ENCODE measurements around the gene FAM117A.

DNA sequence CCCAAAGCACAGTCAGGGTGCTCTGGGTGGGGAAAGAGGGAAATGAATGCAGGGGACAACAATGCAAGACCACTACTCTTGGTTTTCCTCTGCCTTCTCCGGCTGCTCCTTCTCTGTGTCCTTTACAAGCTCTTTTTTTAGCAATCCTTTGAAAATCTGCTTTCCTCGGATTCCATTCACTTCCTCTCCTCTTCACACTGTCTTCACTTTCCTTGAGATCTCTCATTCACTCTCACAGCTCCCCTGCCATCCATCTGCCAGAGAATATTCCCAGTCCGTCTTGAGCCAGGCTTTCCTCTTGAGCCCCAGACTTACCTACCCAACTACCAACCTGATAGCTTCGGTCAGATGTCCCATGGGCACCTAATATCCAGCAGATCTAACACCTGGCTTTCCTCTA lies 75.1 kb downstream of the FAM117A start:
- TF ChIP-seq POLR2A (IDR thresholded peaks at IDR 0.05; ENCODE audit: control extremely low read depth in 1 of 2, low read depth in 2 of 2, low read length in 2 of 2) (no peak), ZNF274 (IDR thresholded peaks at IDR 0.05; ENCODE audit: borderline replicate concordance, extremely low read depth, low read length) (no peak), EGR1 (IDR thresholded peaks at IDR 0.05; ENCODE audit: borderline replicate concordance, low read depth, low read length) (no peak), TCF12 (IDR thresholded peaks at IDR 0.05; ENCODE audit: low read depth, low read length) (no peak), KDM1A (IDR thresholded peaks at IDR 0.05; ENCODE audit: borderline replicate concordance, low read length) (no peak), BRCA1 (IDR thresholded peaks at IDR 0.05; ENCODE audit: low read depth, low read length) (no peak), CHD2 (IDR thresholded peaks at IDR 0.05; ENCODE audit: low read length) (no peak), FOSL1 (IDR thresholded peaks at IDR 0.05; ENCODE audit: insufficient read depth, low read depth, low read length) (no peak), RAD21 (IDR thresholded peaks at IDR 0.05 in 1 of 2, conservative IDR thresholded peaks at IDR 0.05 in 1 of 2; ENCODE audit: low read depth in 2 of 2, low read length in 2 of 2) (no peak), SP2 (IDR thresholded peaks at IDR 0.05; ENCODE audit: low read length) (no peak)
- TF ChIP-seq, protein P1, sequence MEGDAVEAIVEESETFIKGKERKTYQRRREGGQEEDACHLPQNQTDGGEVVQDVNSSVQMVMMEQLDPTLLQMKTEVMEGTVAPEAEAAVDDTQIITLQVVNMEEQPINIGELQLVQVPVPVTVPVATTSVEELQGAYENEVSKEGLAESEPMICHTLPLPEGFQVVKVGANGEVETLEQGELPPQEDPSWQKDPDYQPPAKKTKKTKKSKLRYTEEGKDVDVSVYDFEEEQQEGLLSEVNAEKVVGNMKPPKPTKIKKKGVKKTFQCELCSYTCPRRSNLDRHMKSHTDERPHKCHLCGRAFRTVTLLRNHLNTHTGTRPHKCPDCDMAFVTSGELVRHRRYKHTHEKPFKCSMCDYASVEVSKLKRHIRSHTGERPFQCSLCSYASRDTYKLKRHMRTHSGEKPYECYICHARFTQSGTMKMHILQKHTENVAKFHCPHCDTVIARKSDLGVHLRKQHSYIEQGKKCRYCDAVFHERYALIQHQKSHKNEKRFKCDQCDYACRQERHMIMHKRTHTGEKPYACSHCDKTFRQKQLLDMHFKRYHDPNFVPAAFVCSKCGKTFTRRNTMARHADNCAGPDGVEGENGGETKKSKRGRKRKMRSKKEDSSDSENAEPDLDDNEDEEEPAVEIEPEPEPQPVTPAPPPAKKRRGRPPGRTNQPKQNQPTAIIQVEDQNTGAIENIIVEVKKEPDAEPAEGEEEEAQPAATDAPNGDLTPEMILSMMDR (IDR thresholded peaks at IDR 0.05; ENCODE audit: control extremely low read depth in 1 of 3, insufficient read depth in 1 of 3, low read depth in 1 of 3, low read length in 3 of 3), result no peak
- TF ChIP-seq, protein P2, sequence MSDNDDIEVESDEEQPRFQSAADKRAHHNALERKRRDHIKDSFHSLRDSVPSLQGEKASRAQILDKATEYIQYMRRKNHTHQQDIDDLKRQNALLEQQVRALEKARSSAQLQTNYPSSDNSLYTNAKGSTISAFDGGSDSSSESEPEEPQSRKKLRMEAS (IDR thresholded peaks at IDR 0.05), result no peak

All from H1 (cell line).